CD4-positive, alpha-beta T cell treated with Interleukin-12 subunit alpha and Interleukin-12 subunit beta, for 1 hour (primary cell): ENCODE results near the gene LYPD6.
"Not testable (repeated sequence)": the region's sequence is repeated elsewhere in the genome, so short reads cannot be mapped to it uniquely, and the experiment has no call there.

Experiments used
- DNase-seq: peaks from one replicate; pipeline ENCODE4 v3.0.0-alpha.2; 2020

Gene LYPD6, protein sequence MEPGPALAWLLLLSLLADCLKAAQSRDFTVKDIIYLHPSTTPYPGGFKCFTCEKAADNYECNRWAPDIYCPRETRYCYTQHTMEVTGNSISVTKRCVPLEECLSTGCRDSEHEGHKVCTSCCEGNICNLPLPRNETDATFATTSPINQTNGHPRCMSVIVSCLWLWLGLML

DNA sequence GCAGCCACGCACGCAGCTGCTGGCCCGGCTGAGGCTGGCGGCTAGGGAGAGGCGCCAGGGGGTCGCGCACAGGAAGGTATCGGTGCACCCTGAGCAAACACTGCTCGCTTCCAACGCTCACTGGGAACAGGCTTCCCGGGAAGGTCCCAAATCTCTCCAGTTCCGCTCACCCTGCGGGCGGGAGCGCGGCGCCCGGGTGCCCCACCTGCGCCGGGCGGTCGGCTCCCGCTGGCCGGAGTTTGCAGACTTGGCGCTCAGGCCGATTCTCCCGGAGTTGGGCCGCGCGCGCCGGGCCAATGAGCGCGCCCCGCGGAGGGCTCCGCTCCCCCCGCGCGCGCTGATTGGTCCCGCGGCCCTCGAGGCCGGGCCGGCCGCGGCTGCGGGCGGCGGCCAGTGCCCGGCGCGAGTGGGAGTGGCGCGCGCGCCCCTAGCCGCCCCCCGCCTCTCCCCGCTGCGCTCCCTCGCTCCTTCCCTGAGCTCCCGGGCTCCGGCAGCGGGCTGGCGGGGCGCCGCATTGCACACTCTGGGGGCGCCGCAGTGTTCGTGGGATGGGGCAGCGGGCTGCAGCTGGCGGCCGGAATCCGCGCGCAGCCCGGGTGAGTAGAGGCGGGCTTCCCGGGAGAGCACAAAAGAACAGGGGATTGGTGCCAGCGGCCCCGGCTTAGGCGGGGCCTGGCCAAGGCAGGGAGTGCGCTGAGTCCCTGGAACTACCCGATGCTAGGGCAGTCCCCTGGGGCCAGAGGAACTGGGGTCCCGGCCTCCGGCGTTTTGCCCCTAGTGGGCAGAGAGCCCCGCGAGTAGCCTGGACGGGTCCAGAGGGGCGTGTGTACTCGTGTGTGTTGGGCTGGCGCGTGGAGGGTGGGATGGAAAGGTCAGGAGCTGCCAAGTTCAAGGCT is at the start of gene LYPD6:
Gene LYPD6, plus strand, starts transcription at position 461 of the 896 bp plus-strand sequence. CDS start 107,122 bp downstream, outside the sequence.
- DNase-seq, result no peak

DNA sequence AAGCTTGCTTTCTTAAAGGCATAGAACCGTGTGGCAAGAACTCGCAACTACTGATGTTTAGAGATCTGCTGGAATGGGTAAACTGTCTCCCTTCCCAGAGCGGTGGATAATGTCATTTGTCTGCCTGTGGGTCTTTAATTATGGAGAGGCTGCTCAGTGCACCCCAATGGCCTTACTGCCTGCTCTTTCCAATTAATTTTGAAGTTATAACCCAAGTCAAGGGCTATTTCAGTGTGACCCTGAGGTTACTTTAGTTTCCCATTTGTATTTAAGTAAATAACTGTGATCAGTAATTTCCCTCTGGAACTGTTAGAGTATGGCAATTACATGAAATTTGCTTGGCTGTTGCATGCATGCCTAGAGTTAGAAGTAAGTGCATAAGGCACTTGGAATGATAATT is 48.9 kb upstream of the LYPD6 start:
- DNase-seq, result no peak

DNA sequence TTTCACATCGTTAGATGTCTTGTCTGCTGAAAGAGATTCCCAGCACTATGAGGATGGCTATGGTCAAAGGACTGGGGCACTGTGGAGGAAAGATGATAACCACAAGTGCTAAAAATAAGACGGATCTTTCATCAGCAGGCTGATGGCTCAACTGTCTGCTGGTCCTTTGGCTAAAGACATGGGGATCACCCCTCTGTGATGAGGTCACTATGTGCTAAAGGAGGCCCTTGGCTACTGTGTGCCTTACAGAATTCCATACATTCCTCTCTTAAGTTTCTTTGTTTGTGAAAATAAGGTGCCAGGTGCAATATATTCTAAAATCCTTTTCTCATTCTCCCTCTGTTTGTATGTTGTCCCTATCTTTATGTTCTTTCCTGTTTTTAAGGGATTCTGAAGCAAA is 39.7 kb upstream of the LYPD6 start:
- no peak for DNase-seq

DNA sequence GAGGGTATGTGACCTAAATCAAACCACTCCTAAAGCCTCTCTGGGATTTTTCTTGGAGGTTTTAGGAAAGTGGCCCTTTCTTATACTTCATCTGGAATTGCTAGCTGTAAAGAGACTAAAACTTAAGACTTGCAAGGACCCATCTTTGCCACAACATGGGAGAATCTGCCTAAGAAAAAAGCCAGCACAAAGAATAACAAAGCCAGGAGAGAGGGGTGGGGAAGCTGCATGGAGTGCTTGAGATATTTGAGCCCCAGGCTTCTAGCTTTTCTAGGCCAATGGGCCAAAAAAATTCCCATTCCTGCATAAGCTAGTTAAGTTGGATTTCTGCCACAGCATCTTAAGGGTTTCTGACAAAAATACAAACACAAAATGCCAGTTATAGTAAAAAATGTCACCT is 38.5 kb upstream of the LYPD6 start:
- no peak for DNase-seq

GRCh38 chr2:149296031-149296430 is 34.4 kb upstream of the LYPD6 start:
- DNase-seq, result no peak

DNA sequence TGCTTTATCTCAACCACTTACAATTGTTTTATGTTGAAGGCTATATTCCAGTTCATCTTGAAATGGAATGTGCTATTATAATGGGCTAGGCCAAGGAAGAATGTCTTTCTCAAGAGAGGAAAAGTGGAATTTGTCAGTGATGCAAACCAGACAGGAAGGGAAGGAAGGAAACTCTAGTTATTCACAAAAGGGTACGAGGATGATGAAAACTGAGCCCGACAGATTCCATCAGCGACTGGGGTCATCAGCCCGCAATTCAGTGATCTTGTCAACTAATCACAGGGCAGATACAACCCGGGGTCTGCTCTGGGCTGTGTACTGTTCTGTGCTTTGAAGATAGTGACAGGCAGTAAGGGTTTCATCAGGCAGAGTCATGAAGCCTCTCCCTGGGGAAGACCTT is 23.4 kb upstream of the LYPD6 start:
- DNase-seq, result no peak

DNA sequence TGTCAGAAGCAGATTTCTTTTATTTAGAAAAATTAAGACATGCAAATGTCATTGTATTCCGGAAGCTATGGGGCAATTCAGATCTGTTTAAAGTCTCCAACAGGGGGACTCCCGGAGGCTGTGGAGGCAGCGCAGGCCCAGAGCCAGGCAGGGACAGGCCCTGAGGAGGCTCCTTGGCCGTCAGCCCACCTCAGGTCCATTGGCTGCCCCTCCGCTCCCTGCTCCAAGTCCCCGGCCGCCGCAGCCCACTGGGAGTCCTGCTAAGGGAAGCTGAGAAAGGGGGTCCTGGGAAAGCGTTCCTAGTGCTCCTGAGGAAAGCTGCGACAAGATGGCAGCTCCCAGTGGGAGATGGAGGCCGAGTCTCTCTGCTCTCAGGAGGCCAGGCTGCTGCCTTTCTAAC is 20.0 kb upstream of the LYPD6 start:
- DNase-seq, result no peak

DNA sequence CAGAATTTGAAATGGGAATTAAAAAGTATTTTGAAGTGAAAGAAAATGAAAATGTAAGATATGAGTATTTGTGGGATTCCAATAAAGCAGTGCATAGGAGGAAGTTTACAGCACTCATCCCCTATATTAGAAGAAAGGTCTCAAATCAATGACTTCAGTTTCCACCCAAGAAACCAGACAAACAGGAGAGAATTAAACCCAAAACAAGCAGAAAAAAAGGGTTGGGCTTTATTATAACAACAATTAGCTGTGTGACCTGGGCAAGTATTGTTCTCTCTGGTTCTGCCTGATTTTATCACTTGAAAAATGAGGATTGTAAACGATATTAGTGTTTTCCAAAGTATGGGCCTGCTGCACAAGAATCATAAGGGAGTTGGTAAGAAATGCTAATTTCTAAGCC is 18.3 kb upstream of the LYPD6 start:
- DNase-seq, result no peak

- DNase-seq, result peak; percentile 9
These were observed 16.8 kb upstream of the LYPD6 start for GRCh38 chr2:149313512-149313972.

- DNase-seq, result no peak
These were observed 15.7 kb upstream of the LYPD6 start for GRCh38 chr2:149314687-149315086.

DNA sequence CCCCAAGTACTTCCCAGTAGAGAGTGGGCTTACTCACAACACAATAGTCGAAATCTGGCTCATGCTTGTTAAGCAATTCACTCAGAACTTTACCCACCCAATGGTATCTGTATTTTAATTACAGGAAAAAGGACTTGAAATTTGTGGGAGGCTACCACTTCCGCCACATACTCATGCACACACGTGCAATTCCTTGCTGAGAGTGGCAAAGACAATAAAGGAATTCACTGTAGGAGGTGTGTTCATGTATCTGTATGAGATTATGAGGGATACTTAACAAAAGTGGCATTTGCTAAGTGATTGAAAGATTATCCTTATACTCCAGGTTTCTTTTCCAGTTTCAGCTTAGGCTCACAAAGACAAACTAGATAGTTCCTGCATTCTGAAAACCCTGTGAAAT is 14.9 kb upstream of the LYPD6 start:
- no peak for DNase-seq

DNA sequence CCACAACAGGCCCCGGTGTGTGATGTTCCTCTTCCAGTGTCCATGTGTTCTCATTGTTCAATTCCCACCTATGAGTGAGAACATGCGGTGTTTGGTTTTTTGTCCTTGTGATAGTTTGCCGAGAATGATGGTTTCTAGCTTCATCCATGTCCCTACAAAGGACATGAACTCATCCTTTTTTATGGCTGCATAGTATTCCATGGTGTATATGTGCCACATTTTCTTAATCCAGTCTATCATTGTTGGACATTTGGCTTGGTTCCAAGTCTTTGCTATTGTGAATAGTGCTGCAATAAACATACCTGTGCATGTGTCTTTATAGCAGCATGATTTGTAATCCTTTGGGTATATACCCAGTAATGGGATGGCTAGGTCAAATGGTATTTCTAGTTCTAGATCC is 11.8 kb upstream of the LYPD6 start:
- not testable (repeated sequence) for DNase-seq

DNA sequence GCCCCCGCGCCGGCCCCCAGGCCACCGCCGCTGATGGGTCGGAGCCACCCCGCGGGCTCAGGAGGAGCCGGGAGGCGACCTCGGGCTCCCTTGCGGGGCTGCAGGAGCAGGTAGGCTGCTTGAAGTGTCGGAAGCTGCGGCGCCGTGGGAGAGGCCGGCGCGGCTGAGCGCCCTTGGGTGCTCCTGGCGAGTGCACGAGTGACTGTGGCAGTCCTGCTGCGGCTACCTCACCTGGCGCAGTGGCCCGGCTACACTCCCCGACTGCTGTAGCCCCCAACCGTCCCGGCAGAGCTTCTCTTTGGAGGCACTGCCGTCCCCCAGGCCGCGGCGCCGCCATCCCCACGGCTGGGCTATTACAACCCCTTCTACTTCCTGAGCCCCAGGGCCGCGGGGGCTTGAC is 10.0 kb upstream of the LYPD6 start:
- no peak for DNase-seq

- DNase-seq, result no peak
These were observed 1.3 kb upstream of the LYPD6 start for GRCh38 chr2:149329068-149329467.

GRCh38 chr2:149329489-149330126 is 779 bp upstream of the LYPD6 start:
- no peak for DNase-seq

GRCh38 chr2:149331023-149331400 is 625 bp downstream of the LYPD6 start:
- DNase-seq, result no peak

DNA sequence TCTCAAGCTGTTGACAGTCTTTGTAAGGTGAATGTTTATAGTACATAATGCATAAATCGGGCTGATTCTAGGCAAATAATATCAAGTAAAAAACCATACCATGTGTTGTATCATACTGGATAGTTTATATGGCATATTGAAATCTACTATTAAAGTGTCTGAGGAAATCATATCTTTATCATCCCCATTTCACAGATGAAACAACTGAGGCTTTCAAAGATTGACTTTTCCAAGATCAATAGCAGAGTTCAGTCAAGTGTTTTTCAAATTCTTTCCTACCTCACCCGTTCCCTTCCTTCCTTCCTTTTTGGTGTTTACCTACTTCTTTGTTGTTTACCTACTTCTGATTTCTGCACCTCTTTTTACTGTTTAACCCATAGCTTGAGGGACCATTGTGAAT is 2.0 kb downstream of the LYPD6 start:
- no peak for DNase-seq

DNA sequence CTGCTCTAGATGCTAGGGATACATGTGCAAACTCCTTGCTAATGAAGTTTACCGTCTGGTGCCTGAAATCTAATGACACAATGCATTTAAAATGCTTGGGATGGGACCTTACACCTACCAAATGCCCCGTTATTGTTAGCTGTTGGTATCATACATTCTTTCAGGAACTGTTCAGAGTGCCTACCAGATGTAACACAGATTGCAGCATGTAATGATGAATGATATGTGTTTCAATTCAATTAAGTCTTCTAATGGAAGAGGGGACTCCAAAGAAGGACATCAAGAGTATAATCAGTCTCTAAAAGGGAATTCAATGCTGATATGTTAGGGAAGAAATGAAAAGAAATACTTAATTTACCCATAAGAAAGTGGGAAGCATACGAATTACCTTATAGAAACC is 3.2 kb downstream of the LYPD6 start:
- no peak for DNase-seq

DNA sequence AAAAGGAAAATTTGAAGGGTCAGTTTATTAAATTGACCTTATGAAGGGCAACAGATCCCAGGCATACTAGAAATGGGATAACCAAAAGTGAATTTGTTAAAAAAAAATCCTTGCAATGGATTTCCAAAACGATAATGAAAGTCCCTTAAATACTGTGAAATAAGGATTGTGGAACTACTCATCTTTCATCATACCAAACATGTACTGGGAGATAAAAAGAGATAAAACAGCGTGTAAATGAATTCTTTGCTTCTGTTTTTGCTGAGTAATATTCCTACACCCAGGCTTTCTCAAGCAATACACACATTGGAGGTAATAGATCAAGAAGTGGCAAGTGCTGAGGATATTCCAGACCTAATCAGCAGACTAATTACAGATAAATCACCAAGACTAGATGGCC is 3.8 kb downstream of the LYPD6 start:
- no peak for DNase-seq

- DNase-seq, result no peak
These were observed 8.9 kb downstream of the LYPD6 start for GRCh38 chr2:149339324-149339723.

- DNase-seq, result no peak
These were observed 12.1 kb downstream of the LYPD6 start for GRCh38 chr2:149342509-149342908.

- no peak for DNase-seq
These were observed 13.7 kb downstream of the LYPD6 start for GRCh38 chr2:149344105-149344504.

- no peak for DNase-seq
These were observed 15.9 kb downstream of the LYPD6 start for GRCh38 chr2:149346272-149346671.

DNA sequence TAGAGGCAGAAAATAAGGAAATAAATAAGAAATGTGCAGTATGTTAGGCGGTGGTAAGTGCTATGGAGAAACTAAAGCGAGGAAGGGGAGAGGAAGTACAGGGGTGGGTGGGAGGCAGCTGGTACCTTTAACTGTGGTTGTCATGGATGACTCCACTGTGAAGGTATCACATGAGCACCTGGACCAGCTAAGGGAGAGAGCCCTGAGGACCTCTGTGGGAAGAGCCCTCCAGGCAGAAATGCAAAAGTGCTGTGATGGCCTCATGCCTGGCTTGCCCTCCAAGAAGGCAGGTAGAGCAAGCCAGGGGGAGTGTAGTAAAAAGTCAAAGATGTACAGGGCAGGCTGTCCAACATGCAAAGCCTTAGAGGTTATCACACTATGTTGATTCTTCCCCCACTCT is 17.9 kb downstream of the LYPD6 start:
- DNase-seq, result no peak
